ENCODE data around the gene NIPBL.

- TF ChIP-seq CBX3 (IDR thresholded peaks at IDR 0.05; ENCODE audit: borderline replicate concordance, low read depth) (no peak), GABPA (IDR thresholded peaks at IDR 0.05; ENCODE audit: low read depth) (no peak), CTCF (IDR thresholded peaks at IDR 0.05 in 2 of 3, conservative IDR thresholded peaks at IDR 0.05 in 1 of 3; ENCODE audit: control insufficient read depth in 2 of 3, extremely low read depth in 1 of 3, insufficient read depth in 1 of 3, low read depth in 3 of 3, low read length in 3 of 3) (no peak), BCL3 (IDR thresholded peaks at IDR 0.05; ENCODE audit: borderline replicate concordance, insufficient read depth, low read depth, low read length, poor library complexity, severe bottlenecking) (no peak), SMC3 (IDR thresholded peaks at IDR 0.05; ENCODE audit: borderline replicate concordance, low read length) (no peak), NFYB (IDR thresholded peaks at IDR 0.05; ENCODE audit: insufficient read depth, low read depth, low read length) (no peak), POLR2AphosphoS5 (IDR thresholded peaks at IDR 0.05; ENCODE audit: low read length) (no peak), RCOR1 (conservative IDR thresholded peaks at IDR 0.05; ENCODE audit: low read depth, low read length) (no peak), TCF12 (IDR thresholded peaks at IDR 0.05; ENCODE audit: low read depth, low read length) (no peak), SIN3A (IDR thresholded peaks at IDR 0.05; ENCODE audit: low read depth, low read length) (no peak), ZNF687 (IDR thresholded peaks at IDR 0.05) (no peak), PBX3 (IDR thresholded peaks at IDR 0.05; ENCODE audit: insufficient replicate concordance, low read depth, low read length) (no peak), MXI1 (IDR thresholded peaks at IDR 0.05; ENCODE audit: low read depth, low read length) (no peak), POLR2A (IDR thresholded peaks at IDR 0.05; ENCODE audit: low read depth, low read length) (no peak)
These were observed 171.4 kb downstream of the NIPBL start for GRCh38 chr5:37047947-37048346.
